Left kidney (tissue), 2 donors: ENCODE measurements around the gene ZNF445. TPM values are rescaled to one million over a fixed set of nuclear protein-coding genes. Genes with fewer than 3 reads are reported as not detected.
"Not testable (repeated sequence)": the region's sequence is repeated elsewhere in the genome, so short reads cannot be mapped to it uniquely, and the experiment has no call there.

Experiments used
- DNase-seq: peaks from one replicate; pipeline ENCODE4 v3.0.0-alpha.2; 2013
- polyA plus RNA-seq: library from polyadenylated mRNA; unstranded; fragments of 120-200 nt; gene quantifications from one replicate; pipeline ENCODE4 v1.2.1, GENCODE V29; 2013; ENCODE audit not compliant: insufficient read length

The ZNF445 gene
- polyA plus RNA-seq, 1 donor, result 31.4 TPM

GRCh38 chr3:44478055-44478468 lies 592 bp upstream of the ZNF445 start:
- DNase-seq, result no peak

GRCh38 chr3:44476963-44477311 lies 533 bp downstream of the ZNF445 start:
- no peak for DNase-seq

- DNase-seq, result no peak
Observed at GRCh38 chr3:44476181-44476611, 1.3 kb downstream of the ZNF445 start.

GRCh38 chr3:44474886-44475285 lies 2.6 kb downstream of the ZNF445 start:
- not testable (repeated sequence) for DNase-seq

GRCh38 chr3:44470430-44470829 lies 7.0 kb downstream of the ZNF445 start:
- no peak for DNase-seq

GRCh38 chr3:44469914-44470313 lies 7.6 kb downstream of the ZNF445 start:
- no peak for DNase-seq

GRCh38 chr3:44468572-44469520 lies 8.6 kb downstream of the ZNF445 start:
- DNase-seq, result no peak

- DNase-seq, result not testable (repeated sequence)
Observed at GRCh38 chr3:44468099-44468537, 9.4 kb downstream of the ZNF445 start.

- no peak for DNase-seq
Observed at GRCh38 chr3:44467241-44467640, 10.2 kb downstream of the ZNF445 start.

- DNase-seq, result not testable (repeated sequence)
Observed at GRCh38 chr3:44464920-44465319, 12.6 kb downstream of the ZNF445 start.

- no peak for DNase-seq
Observed at GRCh38 chr3:44464509-44464908, 13.0 kb downstream of the ZNF445 start.

- DNase-seq, result not testable (repeated sequence)
Observed at GRCh38 chr3:44460050-44460449, 17.4 kb downstream of the ZNF445 start.

- no peak for DNase-seq
Observed at GRCh38 chr3:44455318-44455717, 22.2 kb downstream of the ZNF445 start.

GRCh38 chr3:44454258-44454657 lies 23.2 kb downstream of the ZNF445 start:
- DNase-seq, result no peak

GRCh38 chr3:44451441-44451840 lies 26.0 kb downstream of the ZNF445 start:
- DNase-seq, result no peak

GRCh38 chr3:44446929-44447328 lies 30.5 kb downstream of the ZNF445 start:
- no peak for DNase-seq

GRCh38 chr3:44445786-44446185 lies 31.7 kb downstream of the ZNF445 start:
- DNase-seq, result no peak

- DNase-seq, result no peak
Observed at GRCh38 chr3:44444896-44445691, 32.4 kb downstream of the ZNF445 start.

- no peak for DNase-seq
Observed at GRCh38 chr3:44444437-44444836, 33.0 kb downstream of the ZNF445 start.

GRCh38 chr3:44442596-44443309 lies 34.7 kb downstream of the ZNF445 start:
- no peak for DNase-seq

GRCh38 chr3:44439499-44440295 lies 37.8 kb downstream of the ZNF445 start:
- DNase-seq, result peak; percentile 24
